ENCODE measurements around the gene PAPSS2. TPM values are rescaled to one million over a fixed set of nuclear protein-coding genes. Genes with fewer than 3 reads are reported as not detected.

PAPSS2 gene
- total and polyA plus RNA-seq, 2 donors (not counting 3 experiments of a cell fraction or from before 2014, with no cell fraction given), result 27.9 to 82.6 TPM

DNA sequence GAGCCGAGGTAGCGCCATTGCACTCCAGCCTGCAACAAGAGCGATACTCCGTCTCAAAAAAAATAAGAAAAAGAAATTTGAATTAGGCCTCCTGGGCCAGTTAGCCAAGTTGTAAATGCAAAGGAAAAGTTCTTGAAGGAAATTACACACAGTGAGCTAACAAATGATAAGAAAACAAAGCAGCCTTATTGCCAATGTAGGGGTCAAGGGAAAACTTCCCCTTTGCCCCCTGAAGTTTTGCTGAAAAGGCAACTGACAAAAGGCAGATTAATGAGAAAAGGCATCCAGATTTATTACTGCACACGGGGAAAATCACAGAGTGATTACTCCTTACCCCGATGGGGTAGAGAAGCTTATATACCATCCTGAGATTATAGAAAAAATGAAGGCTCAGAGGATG is 70.3 kb downstream of the PAPSS2 start:
- Histone ChIP-seq H3K9me1 (replicated peaks; ENCODE audit: control insufficient read depth, extremely low read depth, insufficient read depth, low read length) (no peaks in the 10 kb centered on the region), H3K27me3 (ENCODE audit: control insufficient read depth in 2 of 2, insufficient read depth in 2 of 2, low read length in 2 of 2) (no peaks in the 10 kb centered on the region), H4K20me1 (replicated peaks; ENCODE audit: control insufficient read depth, extremely low read depth, insufficient read depth, low read length) (no peaks in the 10 kb centered on the region), H3K9me3 (replicated peaks; ENCODE audit: control insufficient read depth, insufficient read depth, low read length) (no peaks in the 10 kb centered on the region), H3K4me3 (replicated peaks in 1 of 3; ENCODE audit: insufficient read depth in 1 of 3, low read depth in 1 of 3, low read length in 3 of 3) (no peak overlapping the region), H3K36me3 (ENCODE audit: control insufficient read depth in 2 of 2, extremely low read depth in 1 of 2, insufficient read depth in 2 of 2, low read length in 2 of 2) (no peaks in the 10 kb centered on the region), H3K9ac (replicated peaks; ENCODE audit: extremely low read depth, insufficient read depth, low read length) (no peak overlapping the region), H3K79me2 (ENCODE audit: control insufficient read depth, insufficient read depth, low read length) (no peaks in the 10 kb centered on the region), H2AFZ (ENCODE audit: low read depth, low read length) (no peak overlapping the region), H3K27ac (ENCODE audit: insufficient read depth, low read depth, low read length) (no peak overlapping the region), H3K4me1 (ENCODE audit: control insufficient read depth, extremely low read depth, insufficient read depth, low read length) (peaks cover 11% of the 10 kb centered on the region), H3K4me2 (ENCODE audit: insufficient read depth, low read length) (no peak overlapping the region)
- FAIRE-seq, result no peak
- ChIA-PET POLR2A (no interaction called here), CTCF (interaction anchor here (0.6 to 3.4 kb wide), 5 partner anchors 12 to 196 kb away, joined by 3 to 12 read pairs (median 6); no protein-coding TSS in a partner anchor)
- dilution Hi-C loops (cut with MboI; ENCODE audit: extremely low pct_ligation_motif_present, low sequenced_read_pairs), result no loop called here
- intact Hi-C loops (cut with micrococcal nuclease), result no loop called here
- TF ChIP-seq GATA2 (IDR thresholded peaks at IDR 0.05; ENCODE audit: insufficient read depth, insufficient read length, low read depth, low read length) (peak; percentile 58), POLR2AphosphoS5 (IDR thresholded peaks at IDR 0.05; ENCODE audit: insufficient read depth, low read depth, low read length) (no peak), FOS (IDR thresholded peaks at IDR 0.05; ENCODE audit: borderline replicate concordance, insufficient read depth, low read length) (peak; percentile 7)
- peak; percentile 61 for DNase-seq (ENCODE audit: low read depth, low spot score)
- no TSS peak for BruUV-seq (replicated peaks)

DNA sequence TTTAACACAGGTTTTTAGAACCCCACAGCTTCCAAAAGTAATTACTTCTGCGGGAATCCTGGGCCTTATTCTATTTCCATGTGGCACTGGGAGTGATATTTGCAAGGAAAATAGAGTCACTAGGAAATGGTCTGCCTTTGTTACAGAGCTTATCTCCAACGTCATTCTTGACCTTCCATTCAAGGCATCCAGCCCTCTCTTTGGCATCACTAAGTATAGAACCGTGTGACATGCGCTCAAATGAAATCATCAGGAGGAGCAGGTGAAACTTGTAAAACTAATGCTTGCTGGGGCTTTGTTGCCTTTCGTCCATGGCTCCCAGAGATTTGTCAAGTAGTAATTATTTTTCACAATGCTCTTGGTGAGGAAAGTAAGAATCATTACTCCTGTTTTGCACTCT is 73.4 kb downstream of the PAPSS2 start:
- CTCF ChIA-PET, result interaction anchor here (0.9 to 4.8 kb wide), 11 partner anchors 10 to 77 kb away, joined by 3 to 68 read pairs (median 3); no protein-coding TSS in a partner anchor
- FAIRE-seq, result no peak

More for the DNA sequence above, 73.4 kb downstream of the PAPSS2 start:
- Histone ChIP-seq H4K20me1 (replicated peaks; ENCODE audit: control insufficient read depth, extremely low read depth, insufficient read depth, low read length) (no peaks in the 10 kb centered on the region), H3K27ac (ENCODE audit: insufficient read depth, low read depth, low read length) (no peak overlapping the region), H3K4me2 (ENCODE audit: insufficient read depth, low read length) (no peak overlapping the region), H3K36me3 (ENCODE audit: control insufficient read depth in 2 of 2, extremely low read depth in 1 of 2, insufficient read depth in 2 of 2, low read length in 2 of 2) (no peaks in the 10 kb centered on the region), H3K79me2 (ENCODE audit: control insufficient read depth, insufficient read depth, low read length) (no peaks in the 10 kb centered on the region), H3K4me1 (ENCODE audit: control insufficient read depth, extremely low read depth, insufficient read depth, low read length) (peaks cover 14% of the 10 kb centered on the region), H3K9me3 (replicated peaks; ENCODE audit: control insufficient read depth, insufficient read depth, low read length) (no peaks in the 10 kb centered on the region), H2AFZ (ENCODE audit: low read depth, low read length) (no peak overlapping the region), H3K27me3 (ENCODE audit: control insufficient read depth in 2 of 2, insufficient read depth in 2 of 2, low read length in 2 of 2) (no peaks in the 10 kb centered on the region), H3K9ac (replicated peaks; ENCODE audit: extremely low read depth, insufficient read depth, low read length) (no peak overlapping the region), H3K4me3 (replicated peaks in 1 of 3; ENCODE audit: insufficient read depth in 1 of 3, low read depth in 1 of 3, low read length in 3 of 3) (no peak overlapping the region), H3K9me1 (replicated peaks; ENCODE audit: control insufficient read depth, extremely low read depth, insufficient read depth, low read length) (no peaks in the 10 kb centered on the region)
- BruUV-seq (replicated peaks), result no TSS peak
- DNase-seq (ENCODE audit: low read depth, low spot score), result peak; percentile 74
- dilution Hi-C loops (cut with MboI; ENCODE audit: extremely low pct_ligation_motif_present, low sequenced_read_pairs), result no loop called here
- TF ChIP-seq EZH2 (IDR thresholded peaks at IDR 0.05; ENCODE audit: borderline replicate concordance, low read depth, low read length, severe bottlenecking), result no peak
- TF ChIP-seq GATA2 (IDR thresholded peaks at IDR 0.05; ENCODE audit: insufficient read depth, insufficient read length, low read depth, low read length), result no peak
- TF ChIP-seq JUN (IDR thresholded peaks at IDR 0.05; ENCODE audit: borderline replicate concordance, insufficient read depth, insufficient read length, low read depth), result no peak
- no peak for TF ChIP-seq POLR2A (IDR thresholded peaks at IDR 0.05; ENCODE audit: low read depth, low read length)
- no peak for TF ChIP-seq POLR2AphosphoS5 (IDR thresholded peaks at IDR 0.05; ENCODE audit: insufficient read depth, low read depth, low read length)
- no peak for TF ChIP-seq FOS (IDR thresholded peaks at IDR 0.05; ENCODE audit: borderline replicate concordance, insufficient read depth, low read length)
- TF ChIP-seq, protein P1, sequence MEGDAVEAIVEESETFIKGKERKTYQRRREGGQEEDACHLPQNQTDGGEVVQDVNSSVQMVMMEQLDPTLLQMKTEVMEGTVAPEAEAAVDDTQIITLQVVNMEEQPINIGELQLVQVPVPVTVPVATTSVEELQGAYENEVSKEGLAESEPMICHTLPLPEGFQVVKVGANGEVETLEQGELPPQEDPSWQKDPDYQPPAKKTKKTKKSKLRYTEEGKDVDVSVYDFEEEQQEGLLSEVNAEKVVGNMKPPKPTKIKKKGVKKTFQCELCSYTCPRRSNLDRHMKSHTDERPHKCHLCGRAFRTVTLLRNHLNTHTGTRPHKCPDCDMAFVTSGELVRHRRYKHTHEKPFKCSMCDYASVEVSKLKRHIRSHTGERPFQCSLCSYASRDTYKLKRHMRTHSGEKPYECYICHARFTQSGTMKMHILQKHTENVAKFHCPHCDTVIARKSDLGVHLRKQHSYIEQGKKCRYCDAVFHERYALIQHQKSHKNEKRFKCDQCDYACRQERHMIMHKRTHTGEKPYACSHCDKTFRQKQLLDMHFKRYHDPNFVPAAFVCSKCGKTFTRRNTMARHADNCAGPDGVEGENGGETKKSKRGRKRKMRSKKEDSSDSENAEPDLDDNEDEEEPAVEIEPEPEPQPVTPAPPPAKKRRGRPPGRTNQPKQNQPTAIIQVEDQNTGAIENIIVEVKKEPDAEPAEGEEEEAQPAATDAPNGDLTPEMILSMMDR (IDR thresholded peaks at IDR 0.05; ENCODE audit: extremely low read depth in 1 of 2, insufficient read depth in 1 of 2, low read depth in 1 of 2, low read length in 2 of 2), result no peak
- TF ChIP-seq MYC (IDR thresholded peaks at IDR 0.05; ENCODE audit: low read depth, low read length), result no peak
- TF ChIP-seq, protein P2, sequence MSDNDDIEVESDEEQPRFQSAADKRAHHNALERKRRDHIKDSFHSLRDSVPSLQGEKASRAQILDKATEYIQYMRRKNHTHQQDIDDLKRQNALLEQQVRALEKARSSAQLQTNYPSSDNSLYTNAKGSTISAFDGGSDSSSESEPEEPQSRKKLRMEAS (IDR thresholded peaks at IDR 0.05; ENCODE audit: insufficient read depth, insufficient read length), result no peak
- POLR2A ChIA-PET, result no interaction called here
- intact Hi-C loops (cut with micrococcal nuclease), result no loop called here

All from endothelial cell of umbilical vein (primary cell).